Sigmoid colon (tissue), 7 donors: ENCODE measurements around the gene ADARB2. TPM values are rescaled to one million over a fixed set of nuclear protein-coding genes. Genes with fewer than 3 reads are reported as not detected.

Experiments used
- DNase-seq: peaks from one replicate; pipeline ENCODE4 v3.0.0-alpha.2; 2019
- H3K27ac ChIP-seq, 4 donors: fragments of 200-600 bp; sonication (generic); one replicate each; pipeline ENCODE4 v1.5.1; 2016 to 2019; ENCODE audit warnings: mild to moderate bottlenecking in 1 of 4
- H3K27me3 ChIP-seq, 3 donors: fragments of 200-600 bp; sonication (generic); one replicate each; pipeline ENCODE4 v1.5.1; 2019; ENCODE audit warnings: mild to moderate bottlenecking in 1 of 3
- H3K36me3 ChIP-seq, 4 donors: fragments of 200-600 bp; sonication (generic); one replicate each; pipeline ENCODE4 v1.5.1; 2016 to 2019
- H3K4me1 ChIP-seq, 4 donors: fragments of 200-600 bp; sonication (generic); one replicate each; pipeline ENCODE4 v1.5.1; 2017 to 2019
- H3K4me3 ChIP-seq, 4 donors: fragments of 200-600 bp; sonication (generic); one replicate each; pipeline ENCODE4 v1.5.1; 2017 to 2019; ENCODE audit warnings: mild to moderate bottlenecking in 2 of 4, moderate library complexity in 1 of 4
- H3K9me3 ChIP-seq, 4 donors: fragments of 200-600 bp in 3 of 4; sonication (generic) in 3 of 4; one replicate each; pipeline versions ENCODE4 v1.5.1 to v1.6.1; 2013 to 2019
- CTCF ChIP-seq, 4 experiments: fragments of 450-650 bp in 3 of 4; fragments of 200-600 bp in 1 of 4; IDR thresholded peaks; one replicate each; pipeline ENCODE4 v1.5.1; 2016 to 2019; ENCODE audit warnings: antibody characterized with exemption in 4 of 4, mild to moderate bottlenecking in 3 of 4, moderate library complexity in 2 of 4
- EP300 ChIP-seq, 4 donors: sonication (generic); formaldehyde crosslinking; IDR thresholded peaks; one replicate each; pipeline ENCODE4 v1.6.1; 2017; ENCODE audit warnings: antibody characterized with exemption in 4 of 4
- POLR2A ChIP-seq, 2 donors: fragments of 450-650 bp; IDR thresholded peaks; one replicate each; pipeline ENCODE4 v1.6.1; 2016; ENCODE audit warnings: antibody characterized with exemption in 2 of 2, mild to moderate bottlenecking in 2 of 2, moderate library complexity in 2 of 2
- POLR2AphosphoS5 ChIP-seq, 4 donors: sonication (generic); formaldehyde crosslinking; IDR thresholded peaks; one replicate each; pipeline ENCODE4 v1.6.1; 2017; ENCODE audit warnings: antibody characterized with exemption in 4 of 4
- WGBS, 2 donors: extraction: QIAGEN DNeasy Blood & Tissue Kit; methylation state at CpG; one replicate each; pipeline ENCODE4 v1.1.7; 2013; 5-methylcytosine and 5-hydroxymethylcytosine counted together
- intact Hi-C: fragments of 100-400 bp; cut with DNase I; formaldehyde crosslinking; loops from one replicate; pipeline ENCODE4 v1.15.1; 2023
- polyA plus RNA-seq, 3 donors: library from polyadenylated mRNA; stranded (reverse); fragments of 200-250 nt; gene quantifications; one replicate each; pipeline ENCODE4 v1.2.3, GENCODE V29; 2013
- total RNA-seq, 4 donors: library from RNA; depleted of rRNA; stranded (reverse); fragments of >200 nt; gene quantifications; one replicate each; pipeline ENCODE4 v1.1.0, GENCODE V29; 2016
- donor health status: healthy with polysubstance abuse.
- donor health status: Bipolar disorder and iron deficiency.
- donor health status: healthy.

The ADARB2 gene
- total and polyA plus RNA-seq, 7 donors: 0.60 to 5.9 (median 3.5) TPM; not detected in 1

GRCh38 chr10:1293157-1293556 is 444.2 kb downstream of the ADARB2 start:
- WGBS, 2 donors: 15 to 24% methylated on average over 5 of the region's 5 CpGs
- no peak overlapping the region for H3K27ac ChIP-seq
- H3K4me3 ChIP-seq: no peak overlapping the region
- H3K4me1 ChIP-seq: peaks cover 0 to 8% (median 0%) of the 10 kb centered on the region in 4 donors
- TF ChIP-seq POLR2A (IDR thresholded peaks at IDR 0.05) (no peak), EP300 (IDR thresholded peaks at IDR 0.05) (no peak), CTCF (IDR thresholded peaks at IDR 0.05) (no peak), POLR2AphosphoS5 (IDR thresholded peaks at IDR 0.05) (no peak)
- intact Hi-C loops: no loop called here
- H3K9me3 ChIP-seq: no peaks in the 10 kb centered on the region
- no peaks in the 10 kb centered on the region for H3K27me3 ChIP-seq
- no peak for DNase-seq
- H3K36me3 ChIP-seq: no peaks in the 10 kb centered on the region

GRCh38 chr10:1292611-1293031 is 444.7 kb downstream of the ADARB2 start:
- intact Hi-C loops: no loop called here
- no peak for TF ChIP-seq POLR2AphosphoS5 (IDR thresholded peaks at IDR 0.05)
- no peak for TF ChIP-seq POLR2A (IDR thresholded peaks at IDR 0.05)
- TF ChIP-seq EP300 (IDR thresholded peaks at IDR 0.05): no peak
- no peak for TF ChIP-seq CTCF (IDR thresholded peaks at IDR 0.05)
- H3K27me3 ChIP-seq: no peaks in the 10 kb centered on the region
- DNase-seq: no peak
- H3K27ac ChIP-seq: no peak overlapping the region
- no peaks in the 10 kb centered on the region for H3K9me3 ChIP-seq
- no peaks in the 10 kb centered on the region for H3K36me3 ChIP-seq
- H3K4me3 ChIP-seq: no peak overlapping the region
- peaks cover 0 to 8% (median 0%) of the 10 kb centered on the region in 4 donors for H3K4me1 ChIP-seq
- 80 to 88% methylated on average over 13 of the region's 13 CpGs for WGBS, 2 donors

GRCh38 chr10:1291178-1292090 is 445.9 kb downstream of the ADARB2 start:
- DNase-seq: no peak
- intact Hi-C loops: no loop called here
- no peak overlapping the region for H3K27ac ChIP-seq
- H3K4me3 ChIP-seq: no peak overlapping the region
- peaks cover 0 to 8% (median 0%) of the 10 kb centered on the region in 4 donors for H3K4me1 ChIP-seq
- H3K36me3 ChIP-seq: no peaks in the 10 kb centered on the region
- H3K9me3 ChIP-seq: no peaks in the 10 kb centered on the region
- WGBS, 2 donors: 90% methylated on average over 27 of the region's 27 CpGs
- TF ChIP-seq EP300 (IDR thresholded peaks at IDR 0.05) (no peak), POLR2AphosphoS5 (IDR thresholded peaks at IDR 0.05) (no peak), POLR2A (IDR thresholded peaks at IDR 0.05) (no peak)
- H3K27me3 ChIP-seq: no peaks in the 10 kb centered on the region

- Histone ChIP-seq H3K36me3 (no peaks in the 10 kb centered on the region), H3K4me3 (no peak overlapping the region), H3K4me1 (peaks cover 0 to 8% (median 0%) of the 10 kb centered on the region in 4 donors), H3K27me3 (no peaks in the 10 kb centered on the region), H3K27ac (no peak overlapping the region), H3K9me3 (no peaks in the 10 kb centered on the region)
- TF ChIP-seq CTCF (IDR thresholded peaks at IDR 0.05): no peak
- no peak for TF ChIP-seq EP300 (IDR thresholded peaks at IDR 0.05)
- TF ChIP-seq POLR2A (IDR thresholded peaks at IDR 0.05): no peak
- TF ChIP-seq POLR2AphosphoS5 (IDR thresholded peaks at IDR 0.05): no peak
- DNase-seq: no peak
- WGBS, 2 donors: 84 to 88% methylated on average over 8 of the region's 8 CpGs
- intact Hi-C loops: no loop called here
Measured at GRCh38 chr10:1290071-1290471, 447.3 kb downstream of the ADARB2 start.

GRCh38 chr10:1289591-1289990 is 447.7 kb downstream of the ADARB2 start:
- Histone ChIP-seq H3K27ac (no peak overlapping the region), H3K4me3 (no peak overlapping the region), H3K36me3 (no peaks in the 10 kb centered on the region), H3K9me3 (no peaks in the 10 kb centered on the region), H3K4me1 (peaks cover 0 to 8% (median 0%) of the 10 kb centered on the region in 4 donors), H3K27me3 (no peaks in the 10 kb centered on the region)
- no peak for DNase-seq
- no peak for TF ChIP-seq POLR2A (IDR thresholded peaks at IDR 0.05)
- no peak for TF ChIP-seq POLR2AphosphoS5 (IDR thresholded peaks at IDR 0.05)
- no peak for TF ChIP-seq CTCF (IDR thresholded peaks at IDR 0.05)
- no peak for TF ChIP-seq EP300 (IDR thresholded peaks at IDR 0.05)
- WGBS, 2 donors: 49 to 76% methylated on average over 16 of the region's 16 CpGs
- intact Hi-C loops: no loop called here
